ENCODE measurements around the gene EZH2. TPM values are rescaled to one million over a fixed set of nuclear protein-coding genes. Genes with fewer than 3 reads are reported as not detected.

Gene EZH2
- total RNA-seq, 1 experiment from 2014 or later: 48.1 TPM

- intact Hi-C loops (cut with micrococcal nuclease): loop anchor here (5.0 to 10.0 kb wide), 2 partner anchors 190 to 198 kb away; no protein-coding TSS in a partner anchor
- peak; percentile 81 for DNase-seq (ENCODE audit: unreplicated experiment)
- Mint-ChIP-seq H3K4me3 (ENCODE audit: unreplicated experiment) (no peak overlapping the region), H3K9me3 (ENCODE audit: unreplicated experiment) (no peaks in the 10 kb centered on the region), H3K27me3 (ENCODE audit: insufficient read depth, unreplicated experiment) (no peaks in the 10 kb centered on the region), H3K36me3 (ENCODE audit: insufficient read depth, unreplicated experiment) (peaks cover 61% of the 10 kb centered on the region), H3K4me1 (ENCODE audit: insufficient read depth, unreplicated experiment) (peaks cover 16% of the 10 kb centered on the region), H3K27ac (ENCODE audit: low read depth, unreplicated experiment) (peak overlapping the region; percentile 62)
- BruUV-seq (replicated peaks): no TSS peak
- ChIA-PET POLR2A (interaction anchor here (0.6 to 1.2 kb wide), 3 partner anchors 12 to 488 kb away, joined by 3 to 4 read pairs (median 3); no protein-coding TSS in a partner anchor), CTCF (interaction anchor here (0.6 to 1.8 kb wide), 5 partner anchors 10 to 314 kb away, joined by 3 to 9 read pairs (median 4); no protein-coding TSS in a partner anchor)
- no peak for TF ChIP-seq CTCF (IDR thresholded peaks at IDR 0.05; ENCODE audit: unreplicated experiment)
Measured at GRCh38 chr7:148772297-148773089, 111.6 kb downstream of the EZH2 start.

GRCh38 chr7:148770004-148770403, 114.1 kb downstream of the EZH2 start:
- Mint-ChIP-seq H3K36me3 (ENCODE audit: insufficient read depth, unreplicated experiment) (peaks cover 61% of the 10 kb centered on the region), H3K4me1 (ENCODE audit: insufficient read depth, unreplicated experiment) (peaks cover 16% of the 10 kb centered on the region), H3K27ac (ENCODE audit: low read depth, unreplicated experiment) (no peak overlapping the region), H3K9me3 (ENCODE audit: unreplicated experiment) (no peaks in the 10 kb centered on the region), H3K27me3 (ENCODE audit: insufficient read depth, unreplicated experiment) (no peaks in the 10 kb centered on the region), H3K4me3 (ENCODE audit: unreplicated experiment) (no peak overlapping the region)
- no peak for DNase-seq (ENCODE audit: unreplicated experiment)
- intact Hi-C loops (cut with micrococcal nuclease): loop anchor here (5.0 to 10.0 kb wide), 2 partner anchors 192 to 195 kb away; no protein-coding TSS in a partner anchor
- ChIA-PET CTCF (no interaction called here), POLR2A (interaction anchor here (0.7 to 1.5 kb wide), 4 partner anchors 14 to 193 kb away, joined by 3 read pairs; no protein-coding TSS in a partner anchor)
- TF ChIP-seq CTCF (IDR thresholded peaks at IDR 0.05; ENCODE audit: unreplicated experiment): no peak
- no TSS peak for BruUV-seq (replicated peaks)

GRCh38 chr7:148763622-148764021, 120.5 kb downstream of the EZH2 start:
- no peak for DNase-seq (ENCODE audit: unreplicated experiment)
- Mint-ChIP-seq H3K4me3 (ENCODE audit: unreplicated experiment) (no peak overlapping the region), H3K27ac (ENCODE audit: low read depth, unreplicated experiment) (no peak overlapping the region), H3K9me3 (ENCODE audit: unreplicated experiment) (no peaks in the 10 kb centered on the region), H3K36me3 (ENCODE audit: insufficient read depth, unreplicated experiment) (peaks cover 69% of the 10 kb centered on the region), H3K27me3 (ENCODE audit: insufficient read depth, unreplicated experiment) (no peaks in the 10 kb centered on the region), H3K4me1 (ENCODE audit: insufficient read depth, unreplicated experiment) (no peaks in the 10 kb centered on the region)
- POLR2A ChIA-PET: interaction anchor here (0.7 to 0.8 kb wide), 2 partner anchors 20 to 224 kb away, joined by 3 to 4 read pairs; no protein-coding TSS in a partner anchor
- CTCF ChIA-PET: interaction anchor here (0.6 kb wide), 1 partner anchor 49 kb away, joined by 3 read pairs; no protein-coding TSS in a partner anchor
- intact Hi-C loops (cut with micrococcal nuclease): no loop called here
- BruUV-seq (replicated peaks): no TSS peak
- no peak for TF ChIP-seq CTCF (IDR thresholded peaks at IDR 0.05; ENCODE audit: unreplicated experiment)

DNA sequence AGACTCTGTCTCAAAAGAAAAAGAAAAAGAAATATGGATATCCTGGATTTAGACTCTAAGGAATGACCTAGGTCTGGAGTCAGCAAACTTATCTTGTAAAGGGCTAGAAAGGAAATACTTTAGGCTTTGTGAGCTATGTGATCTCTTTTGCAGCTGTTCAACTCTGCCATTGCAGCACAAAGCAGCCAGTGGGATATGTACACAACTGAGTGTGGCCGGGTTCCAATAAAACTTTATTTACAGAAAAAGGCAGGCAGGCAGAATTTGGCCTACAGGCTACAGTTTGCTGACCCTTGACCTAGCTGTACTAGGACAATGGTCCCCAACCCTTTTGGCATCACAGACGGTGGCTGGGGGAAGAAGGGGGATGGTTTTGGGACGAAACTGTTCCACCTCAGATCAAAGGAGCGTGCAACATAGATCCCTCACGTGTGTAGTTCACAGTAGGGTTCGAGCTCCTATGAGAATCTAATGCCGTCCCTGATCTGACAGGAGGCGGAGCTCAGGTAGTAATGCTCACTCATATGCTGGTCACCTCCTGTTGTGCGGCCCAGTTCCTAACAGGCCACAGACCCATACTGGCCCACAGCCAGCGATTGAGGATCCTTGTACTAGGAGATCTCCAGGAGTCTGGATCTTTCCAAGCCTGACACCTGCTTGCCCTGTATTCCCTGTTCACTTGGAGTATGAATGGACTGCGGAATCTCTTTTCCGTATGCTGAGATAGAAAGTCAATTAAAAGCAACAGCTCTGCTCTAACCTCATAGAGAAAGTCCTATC, 122.4 kb downstream of the EZH2 start:
- no peak for TF ChIP-seq CTCF (IDR thresholded peaks at IDR 0.05; ENCODE audit: unreplicated experiment)
- H3K4me3 Mint-ChIP-seq (ENCODE audit: unreplicated experiment): no peak overlapping the region
- no peaks in the 10 kb centered on the region for H3K4me1 Mint-ChIP-seq (ENCODE audit: insufficient read depth, unreplicated experiment)
- no peaks in the 10 kb centered on the region for H3K27me3 Mint-ChIP-seq (ENCODE audit: insufficient read depth, unreplicated experiment)
- ChIA-PET POLR2A (interaction anchor here (0.7 kb wide), 2 partner anchors 118 to 121 kb away, joined by 3 read pairs; no protein-coding TSS in a partner anchor), CTCF (interaction anchor here (2.3 kb wide), 1 partner anchor 23 kb away, joined by 7 read pairs; no protein-coding TSS in a partner anchor)
- peaks cover 68% of the 10 kb centered on the region for H3K36me3 Mint-ChIP-seq (ENCODE audit: insufficient read depth, unreplicated experiment)
- BruUV-seq (replicated peaks): no TSS peak
- intact Hi-C loops (cut with micrococcal nuclease): no loop called here
- no peak for DNase-seq (ENCODE audit: unreplicated experiment)
- H3K27ac Mint-ChIP-seq (ENCODE audit: low read depth, unreplicated experiment): no peak overlapping the region
- H3K9me3 Mint-ChIP-seq (ENCODE audit: unreplicated experiment): no peaks in the 10 kb centered on the region

Data from MCF 10A (cell line).